GOT3 (cell line): Measurements from ENCODE around the gene MOGAT3.
A peak's percentile ranks its signal among the peaks of the same experiment; 100 is the strongest.

Source experiments
- DNase-seq: peaks from one replicate; lab custom pipeline; 2025; ENCODE audit warnings: mixed read lengths; lab: John Stamatoyannopoulos, UW

The MOGAT3 gene

GRCh38 chr7:101172005-101172853 lies 28.6 kb downstream of the MOGAT3 start:
- DNase-seq = no peak

DNA sequence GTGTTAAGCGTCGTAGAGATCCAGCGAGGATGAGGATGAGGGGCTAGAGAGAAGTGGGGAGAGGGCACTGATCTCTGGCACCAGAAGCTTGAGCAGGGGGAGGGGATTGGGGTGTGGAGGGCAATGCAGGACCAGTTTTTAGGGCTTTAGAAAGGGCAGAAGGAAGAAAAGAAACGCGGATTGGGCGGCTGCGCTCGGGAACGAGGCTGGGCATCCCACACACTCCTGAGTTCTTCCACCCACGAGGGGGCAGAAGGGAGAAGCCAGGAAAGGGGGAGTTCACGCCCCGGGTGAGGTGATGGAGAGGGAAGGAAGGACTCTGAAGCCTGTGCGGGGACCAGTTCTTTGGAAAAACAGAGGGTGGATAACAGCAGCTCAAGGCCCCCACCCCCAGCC lies 29.4 kb downstream of the MOGAT3 start:
- no peak for DNase-seq

DNA sequence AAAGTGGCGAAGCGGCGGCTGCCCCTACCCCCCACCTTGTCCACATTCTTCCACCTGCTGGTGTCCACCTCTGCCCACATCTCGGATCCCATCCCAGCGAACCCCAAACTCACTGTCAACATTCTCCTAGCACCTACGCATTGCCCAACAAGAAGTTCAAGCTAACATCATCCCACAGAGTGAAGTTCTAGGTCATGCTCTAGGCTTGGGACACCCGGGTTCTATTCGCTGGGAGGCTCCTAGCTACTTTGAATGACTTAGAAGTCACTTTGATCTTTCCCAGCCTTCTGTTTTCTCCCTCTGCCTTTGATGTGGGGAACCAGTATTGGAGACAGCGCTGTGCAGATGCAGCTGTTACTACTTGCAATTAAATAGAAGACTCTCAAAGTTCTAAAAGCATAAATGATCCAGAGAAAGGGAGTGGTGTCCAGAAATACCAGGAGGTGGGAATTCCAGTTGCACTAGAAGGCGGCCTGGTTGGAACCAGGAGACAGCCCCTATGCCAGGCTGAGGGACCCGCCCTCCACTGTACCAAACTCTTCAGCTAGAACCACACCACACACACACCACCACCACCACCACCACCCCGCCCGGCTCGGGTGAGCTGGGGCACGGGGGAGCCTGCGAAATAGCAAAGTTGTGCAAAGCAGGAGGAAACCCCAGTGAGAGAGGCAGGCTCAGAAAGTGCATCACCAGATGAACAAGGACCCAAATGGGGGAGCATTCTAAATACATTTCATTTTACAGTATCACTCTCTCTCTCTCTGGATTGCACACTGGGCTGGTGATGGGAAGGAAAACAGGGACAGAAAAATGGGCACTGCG lies 30.0 kb downstream of the MOGAT3 start:
- DNase-seq = no peak

- DNase-seq = no peak
Observed at GRCh38 chr7:101169838-101170551, 30.8 kb downstream of the MOGAT3 start.

DNA sequence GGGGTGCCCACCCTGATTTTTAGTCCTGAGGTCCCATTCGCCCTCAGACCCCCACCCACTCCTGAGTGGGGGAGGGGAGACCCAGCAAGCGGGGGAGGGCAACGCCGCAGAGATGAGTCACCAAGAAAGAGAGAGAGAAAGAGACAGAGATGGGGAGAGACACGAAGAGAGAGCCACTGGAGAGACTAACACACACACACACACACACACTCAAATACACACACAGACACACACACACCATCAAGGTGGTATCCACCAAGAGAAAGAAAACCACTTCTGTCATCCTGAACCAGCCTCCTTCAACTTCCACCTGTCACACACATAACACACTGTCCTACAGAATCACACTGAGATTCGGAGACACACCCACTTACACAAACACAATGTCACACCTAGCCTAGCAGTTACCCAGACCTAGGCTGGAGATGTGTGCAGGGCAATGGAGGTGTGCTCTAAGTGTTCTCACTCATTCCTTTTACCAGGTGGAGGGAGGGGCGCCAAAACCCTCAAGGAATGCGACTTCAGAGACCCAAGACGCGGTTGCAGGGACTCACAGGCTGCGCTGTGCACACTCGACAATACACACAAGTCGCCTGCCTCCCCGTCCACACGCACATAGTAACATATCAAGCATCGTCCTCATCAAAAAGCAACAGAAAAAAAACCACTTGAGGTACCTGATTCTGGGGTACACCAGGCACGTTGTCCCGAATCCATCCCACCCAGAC lies 31.6 kb downstream of the MOGAT3 start:
- DNase-seq = no peak

DNA sequence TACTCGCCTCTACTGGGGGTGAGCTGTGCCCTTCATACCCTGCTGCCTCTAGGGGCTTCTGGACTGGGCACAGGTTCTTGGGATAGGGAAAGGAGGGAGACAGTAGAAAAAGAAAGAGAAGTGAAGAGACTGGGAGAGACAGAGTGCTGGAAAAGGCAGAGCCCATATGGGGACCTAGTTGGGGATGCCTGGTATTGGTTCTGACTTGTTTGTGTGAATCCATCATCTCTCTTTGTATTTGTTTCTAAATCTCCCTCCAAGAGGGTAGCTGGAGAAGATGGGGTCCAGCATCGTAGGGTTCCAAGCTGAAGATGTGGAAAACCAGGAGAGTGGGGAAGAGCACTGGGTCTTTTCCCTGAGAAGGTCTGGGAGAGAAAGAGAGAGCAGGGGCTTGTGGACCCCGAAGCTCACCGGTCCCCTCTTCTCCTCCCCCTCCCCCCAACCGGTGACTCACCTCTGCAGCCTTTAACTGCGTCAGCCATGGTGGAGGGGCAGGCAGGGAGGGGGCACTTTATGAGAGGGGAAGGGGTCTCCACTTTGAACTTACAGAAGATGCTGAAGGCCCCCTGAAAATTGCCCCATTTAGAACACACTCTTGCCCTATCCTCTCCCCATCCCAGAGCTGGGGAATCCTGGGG lies 32.3 kb downstream of the MOGAT3 start:
- no peak for DNase-seq

GRCh38 chr7:101167645-101168411 lies 33.0 kb downstream of the MOGAT3 start:
- DNase-seq = no peak

DNA sequence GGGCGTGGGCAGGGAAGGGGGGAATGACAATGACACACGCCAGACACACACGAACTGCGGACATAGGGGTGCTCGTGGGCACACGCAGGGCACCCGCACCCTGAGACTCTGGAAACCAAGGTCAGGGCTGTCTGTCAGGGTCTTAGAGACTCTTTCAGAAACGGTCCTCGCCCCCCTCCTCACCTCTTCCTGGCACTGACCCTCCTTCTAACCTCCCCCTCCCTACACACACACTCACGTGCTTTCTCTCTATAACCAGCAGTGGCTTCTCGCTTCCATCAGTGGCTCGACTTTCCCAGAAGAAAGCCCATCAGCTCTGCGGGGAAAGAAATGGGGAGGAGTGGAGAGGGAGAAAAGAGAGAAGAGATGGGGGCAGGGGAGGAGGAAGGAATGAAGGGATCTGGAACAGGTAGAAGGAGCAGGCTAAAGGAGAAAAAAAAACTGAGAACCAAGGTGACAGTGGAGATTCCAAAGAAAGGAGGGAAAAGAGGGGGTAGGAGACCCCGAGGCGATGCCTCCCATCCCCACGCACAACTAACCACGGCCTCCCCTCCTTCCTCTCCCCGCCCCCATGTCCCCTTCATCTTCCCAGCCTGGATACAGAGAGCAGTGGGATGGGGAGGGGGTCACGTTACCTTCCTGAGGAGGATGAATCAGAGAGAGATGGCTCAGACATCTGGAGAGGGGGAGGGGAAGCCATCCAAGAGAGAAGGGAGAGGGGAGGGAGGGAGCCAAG lies 33.8 kb downstream of the MOGAT3 start:
- no peak for DNase-seq

DNA sequence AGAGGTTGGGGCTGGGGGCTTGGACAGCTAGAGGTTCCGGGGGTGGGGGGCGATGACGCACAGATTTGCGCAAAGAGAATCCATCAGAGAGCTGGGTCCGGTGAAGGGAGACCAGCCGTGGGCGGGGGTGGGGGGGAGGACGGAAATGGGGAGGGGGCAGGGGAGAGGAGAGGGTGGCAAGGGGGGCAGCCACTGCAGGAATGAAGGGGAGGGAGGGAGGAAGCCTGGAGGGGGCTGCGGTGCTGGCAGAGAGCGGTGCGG lies 34.3 kb downstream of the MOGAT3 start:
- DNase-seq = no peak

GRCh38 chr7:101165958-101166647 lies 34.7 kb downstream of the MOGAT3 start:
- DNase-seq = no peak

GRCh38 chr7:101165075-101165957 lies 35.5 kb downstream of the MOGAT3 start, which contains the start of gene VGF:
Gene VGF, minus strand, starts transcription at chr7:101165569. Its CDS starts 726 bp downstream, at chr7:101164843.
- peak; percentile 65 for DNase-seq

DNA sequence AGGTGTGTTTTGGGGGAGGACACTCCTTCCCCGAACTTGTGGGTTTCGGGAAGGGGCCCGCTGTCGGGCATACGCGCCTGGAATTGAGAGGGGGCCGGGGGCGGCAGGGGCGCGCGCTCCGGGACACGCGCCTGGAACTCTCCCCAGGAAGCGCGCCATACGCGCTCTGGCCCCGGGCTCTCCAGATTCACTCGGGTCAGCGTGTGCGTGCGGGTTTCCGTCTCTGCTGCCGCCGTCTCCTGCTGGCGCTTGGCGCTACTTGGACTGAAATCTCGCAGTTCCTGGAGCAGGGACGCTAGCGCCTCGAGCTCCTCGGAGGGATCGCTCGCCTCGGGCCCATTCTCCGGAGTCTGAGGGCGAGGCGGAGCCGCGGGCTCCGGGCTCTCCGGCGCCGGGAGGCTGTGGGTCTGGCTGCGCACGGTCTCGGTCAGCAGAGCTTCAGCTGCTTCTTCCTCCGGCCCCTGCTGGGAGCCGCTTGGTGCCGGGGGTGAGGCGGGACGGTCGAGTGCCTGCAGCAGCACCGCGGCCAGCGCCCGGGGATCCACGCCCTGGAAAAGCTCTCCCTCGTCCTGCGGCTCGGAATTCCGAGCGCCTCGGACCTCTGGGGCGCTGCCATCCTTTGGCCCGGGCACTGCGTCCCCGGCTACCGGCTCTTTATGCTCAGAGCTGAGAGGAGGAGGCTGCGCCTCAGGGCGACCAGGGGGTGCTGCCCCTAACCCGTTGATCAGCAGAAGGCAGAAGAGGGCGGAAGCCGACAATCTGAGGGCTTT lies 36.6 kb downstream of the MOGAT3 start:
- DNase-seq = no peak

- no peak for DNase-seq
Observed at GRCh38 chr7:101163279-101164070, 37.4 kb downstream of the MOGAT3 start.

DNA sequence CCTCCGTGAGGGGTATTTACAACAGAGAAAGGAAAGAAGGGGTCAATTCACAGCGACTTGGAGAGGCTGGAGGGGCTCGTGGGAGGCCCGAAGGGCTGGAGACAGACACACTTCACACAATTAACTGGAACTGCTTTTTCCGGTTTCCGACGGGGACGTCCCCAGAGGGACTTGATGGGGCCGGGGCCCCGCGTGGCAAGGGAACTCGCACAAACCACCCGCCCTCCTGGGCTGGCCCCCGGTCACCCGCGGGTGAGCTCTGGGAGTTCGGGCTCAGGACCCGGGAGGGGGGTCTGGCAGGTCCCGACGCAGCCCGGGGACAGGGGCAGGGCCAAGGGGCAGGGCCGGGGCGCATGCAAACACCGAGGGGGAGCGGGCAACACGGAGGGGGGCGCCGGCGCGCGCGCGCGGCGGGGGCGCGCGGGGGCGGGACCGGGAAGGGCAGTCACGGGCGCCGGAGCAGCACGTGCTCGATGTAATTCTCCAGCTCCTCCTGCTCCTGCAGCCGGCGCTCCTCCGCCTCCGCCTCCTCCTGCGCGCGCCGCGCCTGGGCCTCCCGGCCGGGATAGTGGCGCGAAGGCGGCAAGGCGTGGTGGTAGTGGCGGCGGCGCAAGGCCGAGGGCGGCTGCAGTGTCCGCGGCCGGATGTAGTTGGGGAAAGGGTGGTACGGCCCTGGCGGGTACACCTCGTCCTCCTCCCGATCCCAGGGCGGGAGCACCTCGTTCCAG lies 38.1 kb downstream of the MOGAT3 start:
- no peak for DNase-seq

GRCh38 chr7:101161692-101162471 lies 39.0 kb downstream of the MOGAT3 start:
- no peak for DNase-seq
